ENCODE measurements around the gene APOH.

DNA sequence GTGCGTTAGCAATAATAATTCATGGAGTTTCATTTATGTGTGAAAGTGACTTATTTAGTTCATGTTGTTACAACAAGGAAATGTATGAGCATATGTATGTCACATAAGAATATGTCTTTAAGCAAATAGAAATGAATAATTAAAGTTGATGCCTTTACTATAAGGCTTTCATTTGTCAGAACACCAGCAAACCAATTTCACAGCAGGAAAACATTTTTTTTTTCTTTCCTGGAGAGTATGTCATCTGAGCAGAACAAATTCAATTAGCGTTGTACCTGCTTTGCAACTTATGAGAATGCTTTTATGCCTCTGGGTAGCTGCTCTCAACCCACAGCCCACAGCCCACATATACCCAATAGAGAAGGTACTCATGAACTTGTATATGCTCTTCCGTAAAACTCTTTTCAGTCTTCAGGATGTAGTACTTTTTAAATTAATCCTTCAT lies 26.3 kb upstream of the APOH start:
- TF ChIP-seq TARDBP (IDR thresholded peaks at IDR 0.05) (no peak), L3MBTL2 (conservative IDR thresholded peaks at IDR 0.05) (no peak), FOXA1 (IDR thresholded peaks at IDR 0.05) (no peak), ELF4 (IDR thresholded peaks at IDR 0.05) (no peak), BHLHE40 (IDR thresholded peaks at IDR 0.05; ENCODE audit: borderline replicate concordance) (no peak)
